ENCODE results near the gene SMURF1. TPM values are rescaled to one million over a fixed set of nuclear protein-coding genes. Genes with fewer than 3 reads are reported as not detected.
A peak's percentile ranks its signal among the peaks of the same experiment; 100 is the strongest.

Gene SMURF1
- total RNA-seq, 1 donor from 2014 or later: 13.5 TPM

DNA sequence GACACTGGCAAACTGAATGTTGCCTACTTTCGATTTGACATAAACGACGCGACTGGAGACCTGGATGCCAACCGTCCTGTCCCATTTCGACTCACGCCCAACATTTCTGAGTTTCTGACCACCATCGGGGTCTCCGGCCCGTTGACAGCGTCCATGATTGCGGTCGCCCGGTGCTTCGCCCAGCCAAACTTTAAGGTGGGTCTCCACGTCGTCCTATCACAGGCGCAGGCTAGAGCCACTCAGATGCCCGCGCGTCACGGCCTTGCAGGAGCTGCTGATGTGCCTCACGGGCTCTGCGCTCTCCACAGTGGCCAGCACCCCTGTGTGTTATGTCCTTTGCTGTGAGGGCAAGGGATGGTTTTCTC is 132.6 kb downstream of the SMURF1 start:
- no peak for ATAC-seq
- DNase-seq (ENCODE audit: low spot score): peak; percentile 35

- no peak for ATAC-seq
- DNase-seq (ENCODE audit: low spot score): peak; percentile 32
These were observed 133.6 kb downstream of the SMURF1 start for GRCh38 chr7:99010281-99010680.

DNA sequence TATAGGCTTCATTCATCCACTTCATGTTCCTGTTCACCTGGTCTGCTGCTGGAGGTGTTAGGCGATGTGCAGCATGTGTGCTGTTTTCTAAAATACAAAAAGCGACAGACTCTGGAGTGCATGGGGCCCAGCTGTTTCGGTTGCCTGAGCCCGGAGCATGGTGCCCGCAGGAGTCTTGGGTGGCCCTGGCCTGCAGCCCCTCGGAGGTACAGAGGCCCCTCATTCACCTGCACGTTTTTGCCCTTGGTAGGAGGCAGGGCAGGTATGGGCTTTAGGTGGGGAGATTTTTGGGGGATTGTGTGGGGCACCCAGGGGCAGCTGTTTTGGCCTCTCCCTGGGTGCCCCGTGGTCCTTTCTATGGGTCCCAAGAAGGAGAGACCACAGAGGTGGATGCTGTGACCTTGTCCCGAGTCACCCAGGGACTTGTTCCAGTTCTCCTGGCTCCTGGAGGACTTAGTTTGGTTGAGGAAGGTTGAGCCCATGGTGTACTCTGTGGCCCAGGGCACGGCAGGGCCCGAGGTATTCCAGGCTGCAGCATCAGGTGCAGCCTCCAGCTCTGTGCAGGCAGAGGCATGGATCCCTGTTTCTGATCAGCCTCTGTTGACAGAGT is 134.9 kb downstream of the SMURF1 start:
- peak; percentile 31 for DNase-seq (ENCODE audit: low spot score)
- ATAC-seq: no peak

GRCh38 chr7:99008181-99008631 is 135.7 kb downstream of the SMURF1 start:
- ATAC-seq (no peak), DNase-seq (ENCODE audit: low spot score) (peak; percentile 32)

DNA sequence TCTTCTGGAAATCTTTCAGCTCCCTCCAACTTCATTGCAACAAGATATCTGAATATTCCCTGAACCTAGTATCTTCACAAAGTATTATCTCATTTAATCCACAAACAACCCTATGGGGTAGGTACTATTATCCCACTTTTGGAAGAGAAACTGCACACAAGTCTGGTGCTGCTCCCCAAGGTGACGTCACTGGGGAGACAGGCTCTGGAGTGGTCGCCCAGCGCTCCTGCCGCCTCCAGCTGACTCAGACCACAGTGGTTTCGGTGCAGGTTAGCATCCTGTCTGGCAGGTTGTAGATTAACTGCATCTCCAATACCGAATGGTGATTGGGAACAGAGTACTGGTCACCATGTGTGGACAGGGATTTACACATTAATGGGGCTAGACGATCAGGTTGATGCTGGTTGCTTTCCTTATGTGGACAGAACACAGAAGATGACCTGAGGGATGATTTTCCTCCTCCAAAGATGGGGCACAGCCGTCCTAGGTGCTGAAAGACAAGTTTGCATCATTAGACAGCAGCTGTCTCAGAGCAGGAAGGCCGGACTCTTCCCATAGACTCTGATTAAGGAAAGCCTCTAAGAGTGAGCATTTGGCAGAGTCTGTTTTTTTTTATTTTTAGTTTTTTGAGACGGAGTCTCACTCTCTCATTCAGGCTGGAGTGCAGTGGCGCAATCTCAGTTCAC is 137.0 kb downstream of the SMURF1 start:
- peak; percentile 22 for DNase-seq (ENCODE audit: low spot score)

GRCh38 chr7:99005776-99006175 is 138.1 kb downstream of the SMURF1 start:
- ATAC-seq (peak; percentile 36), DNase-seq (ENCODE audit: low spot score) (peak; percentile 36)

More for the DNA sequence above, 137.0 kb downstream of the SMURF1 start:
- no peak for ATAC-seq

DNA sequence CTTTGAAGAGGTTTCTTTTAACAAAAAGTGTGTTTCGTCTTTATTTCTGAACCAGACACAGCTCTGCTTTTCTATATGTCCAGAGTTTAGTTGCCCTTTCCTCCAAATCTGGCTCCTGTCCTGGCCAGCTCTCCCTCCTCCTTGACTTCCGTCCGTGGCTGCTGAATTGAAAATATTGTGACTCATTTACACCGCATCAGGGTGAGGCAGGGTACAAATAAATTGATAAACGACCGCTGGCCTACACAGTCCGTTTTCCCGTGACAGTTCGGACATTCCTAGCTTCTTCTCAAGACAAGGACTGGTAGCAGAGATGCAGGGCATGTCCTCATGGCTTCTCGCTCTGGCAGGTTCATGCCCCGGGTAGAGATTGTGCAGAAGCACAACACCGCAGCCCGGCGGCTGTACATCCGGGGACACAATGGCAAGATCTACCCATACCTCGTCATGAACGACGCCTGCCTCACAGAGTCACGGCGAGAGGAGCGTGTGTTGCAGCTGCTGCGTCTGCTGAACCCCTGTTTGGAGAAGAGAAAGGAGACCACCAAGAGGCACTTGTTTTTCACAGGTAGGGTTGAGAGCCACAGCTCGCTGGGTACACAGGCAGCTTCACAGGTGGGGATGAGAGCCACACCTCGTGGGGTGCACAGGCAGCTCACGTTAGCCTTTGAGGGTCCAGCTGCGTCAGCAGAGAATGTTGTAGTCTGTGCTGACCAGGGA is 139.0 kb downstream of the SMURF1 start:
- peak; percentile 36 for DNase-seq (ENCODE audit: low spot score)

DNA sequence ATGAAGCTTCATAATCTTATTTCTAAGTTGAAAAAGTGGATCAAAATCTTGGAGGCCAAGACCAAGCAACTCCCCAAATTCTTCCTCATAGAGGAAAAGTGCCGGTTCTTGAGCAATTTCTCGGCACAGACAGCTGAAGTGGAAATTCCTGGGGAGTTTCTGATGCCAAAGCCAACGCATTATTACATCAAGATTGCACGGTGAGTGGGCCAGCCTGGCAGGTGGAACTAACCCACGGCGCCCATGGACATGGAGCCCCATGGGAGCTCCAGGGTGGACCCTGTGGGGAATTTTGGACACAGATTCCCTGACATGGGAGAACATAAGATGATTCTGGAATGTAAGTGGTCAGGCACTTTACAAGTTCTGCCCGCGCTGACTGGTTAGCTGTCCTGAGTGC is 139.7 kb downstream of the SMURF1 start:
- DNase-seq (ENCODE audit: low spot score): peak; percentile 27
- ATAC-seq: no peak

More for the DNA sequence above, 139.0 kb downstream of the SMURF1 start:
- no peak for ATAC-seq

DNA sequence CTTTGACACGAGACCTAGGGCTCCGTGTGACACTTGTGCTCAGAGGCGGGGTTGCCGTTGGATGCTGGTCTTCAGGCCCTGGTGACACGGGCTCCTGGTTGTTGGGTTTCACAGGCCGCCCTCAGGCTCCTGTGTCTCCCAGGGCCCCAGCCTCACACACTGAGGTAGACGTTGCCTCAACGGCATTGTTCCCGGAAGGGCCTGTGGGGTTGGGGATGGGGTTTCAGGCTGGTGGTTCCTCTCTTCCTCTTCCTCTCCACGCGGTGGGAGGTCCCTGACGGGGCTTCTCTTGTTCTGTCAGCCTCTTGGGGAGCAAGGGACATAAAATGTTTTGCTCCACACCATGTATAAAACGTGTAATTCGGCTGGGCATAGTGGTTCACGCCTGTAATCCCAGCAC is 140.5 kb downstream of the SMURF1 start:
- DNase-seq (ENCODE audit: low spot score) (peak; percentile 15), ATAC-seq (no peak)

DNA sequence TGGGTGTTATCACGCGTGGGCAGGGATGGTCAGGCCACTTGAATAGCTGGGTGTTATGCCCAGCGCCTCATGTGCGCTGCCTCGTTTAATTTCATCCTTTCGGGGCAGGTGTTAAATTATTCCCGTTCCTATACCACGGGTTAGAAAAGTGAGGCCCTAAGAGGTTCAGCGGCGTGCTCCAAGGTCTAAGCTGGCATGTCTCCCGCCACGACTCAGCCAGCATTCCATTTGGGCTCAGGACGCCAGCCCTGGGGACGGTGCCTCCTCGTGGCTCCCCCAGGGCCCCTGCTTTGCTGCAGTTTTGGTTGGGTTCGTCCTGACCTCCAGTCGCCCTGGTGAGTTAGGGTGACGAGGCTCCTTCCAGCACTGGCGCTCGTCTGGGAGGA is 141.1 kb downstream of the SMURF1 start:
- DNase-seq (ENCODE audit: low spot score): peak; percentile 30
- no peak for ATAC-seq

- DNase-seq (ENCODE audit: low spot score): peak; percentile 32
- no peak for ATAC-seq
These were observed 141.6 kb downstream of the SMURF1 start for GRCh38 chr7:99002148-99002826.

DNA sequence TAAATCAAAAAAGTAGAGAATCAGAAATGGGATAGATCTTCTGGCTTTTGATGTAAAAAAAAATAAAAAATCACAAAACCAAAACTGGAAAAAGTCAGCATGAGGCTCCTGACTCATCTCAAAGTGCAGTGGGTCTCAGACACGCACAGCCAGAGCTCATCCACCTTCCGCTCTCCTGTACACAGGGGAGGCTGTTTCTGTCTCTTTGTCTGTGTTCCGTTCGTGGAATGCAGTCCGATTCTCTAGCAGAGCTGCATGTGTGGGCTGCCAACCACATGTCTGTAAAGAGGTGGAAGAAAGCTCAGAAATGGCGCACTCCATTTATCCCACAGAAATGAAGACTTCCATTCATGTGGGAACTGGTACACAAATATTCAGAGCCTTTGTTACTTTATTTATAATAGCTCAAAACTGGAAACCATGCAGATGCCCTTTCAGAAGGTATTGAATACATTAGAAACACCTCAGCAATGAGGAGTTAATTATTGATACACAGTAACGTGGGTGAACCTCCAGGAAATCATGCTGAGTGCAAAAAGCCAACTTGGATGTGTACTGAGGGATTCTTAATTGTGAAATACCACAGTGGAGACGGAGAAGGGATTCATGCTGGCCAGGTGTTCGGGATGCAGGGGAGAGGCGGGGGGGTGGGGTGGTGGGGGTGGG is 142.3 kb downstream of the SMURF1 start:
- ATAC-seq (no peak), DNase-seq (ENCODE audit: low spot score) (no peak)

GRCh38 chr7:99000904-99001465 is 142.9 kb downstream of the SMURF1 start:
- DNase-seq (ENCODE audit: low spot score): peak; percentile 23
- no peak for ATAC-seq

GRCh38 chr7:99000196-99000903 is 143.6 kb downstream of the SMURF1 start:
- DNase-seq (ENCODE audit: low spot score): peak; percentile 39

DNA sequence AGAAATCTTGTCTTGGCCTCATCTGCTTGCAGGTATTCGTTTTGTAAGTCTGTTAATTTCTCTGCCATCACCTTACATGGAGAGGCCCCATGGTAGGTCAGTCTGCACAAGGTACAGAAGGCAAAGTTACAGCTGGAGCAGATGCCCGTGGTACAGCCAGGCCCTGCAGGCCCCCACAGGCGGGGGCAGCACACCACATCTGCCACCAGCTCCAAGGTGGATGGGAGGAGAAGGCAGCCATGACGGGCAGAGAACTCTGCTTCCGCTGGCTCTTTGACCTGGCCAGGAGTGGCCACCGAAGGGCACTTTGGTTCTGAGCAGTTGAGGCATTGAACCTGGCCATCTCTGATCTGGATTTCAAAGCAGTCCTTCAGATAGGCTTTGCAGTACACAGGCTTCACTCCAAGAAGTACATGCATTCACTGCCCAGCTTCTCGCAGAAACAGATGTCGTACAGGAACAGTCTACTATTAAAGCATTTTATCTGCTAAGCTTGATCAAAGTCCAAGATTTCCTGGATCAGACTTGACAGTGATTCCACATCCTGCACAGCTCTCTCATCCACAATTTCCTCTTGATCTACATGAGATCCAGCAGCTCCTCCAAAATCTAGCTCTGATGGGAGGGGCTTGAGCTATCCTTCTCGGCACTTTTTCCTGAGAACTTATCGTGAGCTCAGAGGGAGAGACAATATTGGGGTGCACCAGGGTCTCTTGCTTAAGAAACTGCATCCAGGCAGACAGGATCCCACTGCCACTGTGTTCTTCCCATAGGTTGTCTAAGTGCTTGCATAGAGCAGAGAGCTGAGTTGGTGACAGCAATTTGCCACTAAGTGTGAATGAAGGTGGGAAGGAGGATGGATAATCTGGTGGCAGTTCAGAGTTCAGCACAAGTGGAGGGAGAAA is 144.8 kb downstream of the SMURF1 start:
- ATAC-seq (peak; percentile 18), DNase-seq (ENCODE audit: low spot score) (peak; percentile 22)

More at GRCh38 chr7:99000196-99000903, 143.6 kb downstream of the SMURF1 start:
- ATAC-seq: no peak

DNA sequence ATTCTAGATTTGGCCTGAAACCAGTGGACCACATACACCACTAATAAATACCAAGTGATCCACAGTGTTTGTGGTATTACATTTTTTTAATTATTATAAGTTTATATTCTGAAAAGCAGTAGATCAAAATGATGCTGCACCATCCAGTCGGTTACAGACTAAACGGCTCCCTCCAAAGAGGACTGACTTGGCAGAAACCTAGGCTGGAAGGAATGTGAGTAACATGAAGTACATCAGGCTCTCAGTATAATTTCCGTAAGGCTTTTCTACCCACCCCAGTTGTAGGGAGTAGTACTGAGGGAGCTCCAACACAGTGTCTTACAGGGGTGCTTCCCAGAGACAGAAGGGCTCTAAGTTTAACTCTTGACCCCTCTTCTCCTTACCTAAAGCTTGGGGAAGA is 146.1 kb downstream of the SMURF1 start:
- ATAC-seq (no peak), DNase-seq (ENCODE audit: low spot score) (no peak)

- no peak for ATAC-seq
- peak; percentile 29 for DNase-seq (ENCODE audit: low spot score)
These were observed 147.8 kb downstream of the SMURF1 start for GRCh38 chr7:98996150-98996552.

GRCh38 chr7:98995523-98996149 is 148.3 kb downstream of the SMURF1 start:
- no peak for DNase-seq (ENCODE audit: low spot score)
- ATAC-seq: no peak

All from left lobe of liver (tissue), 2 donors.